Measurements from ENCODE around the gene ADRA2C.

The ADRA2C gene

GRCh38 chr4:3803475-3803847 is 37.3 kb downstream of the ADRA2C start:
- no peak for TF ChIP-seq CTCF (IDR thresholded peaks at IDR 0.05; ENCODE audit: low read depth, low read length, missing control alignments)
- no peak for DNase-seq (ENCODE audit: low read depth)
- no peak overlapping the region for H3K4me3 ChIP-seq (ENCODE audit: low read depth, low read length)

GRCh38 chr4:3803946-3804345 is 37.8 kb downstream of the ADRA2C start:
- DNase-seq (ENCODE audit: low read depth) = no peak
- TF ChIP-seq CTCF (IDR thresholded peaks at IDR 0.05; ENCODE audit: low read depth, low read length, missing control alignments) = no peak
- H3K4me3 ChIP-seq (ENCODE audit: low read depth, low read length) = no peak overlapping the region

GRCh38 chr4:3805026-3805425 is 38.8 kb downstream of the ADRA2C start:
- no peak for TF ChIP-seq CTCF (IDR thresholded peaks at IDR 0.05; ENCODE audit: low read depth, low read length, missing control alignments)
- H3K4me3 ChIP-seq (ENCODE audit: low read depth, low read length) = no peak overlapping the region
- no peak for DNase-seq (ENCODE audit: low read depth)

- no peak for DNase-seq (ENCODE audit: low read depth)
- TF ChIP-seq CTCF (IDR thresholded peaks at IDR 0.05; ENCODE audit: low read depth, low read length, missing control alignments) = no peak
These were observed 39.5 kb downstream of the ADRA2C start for GRCh38 chr4:3805731-3806130.

GRCh38 chr4:3807311-3807710 is 41.1 kb downstream of the ADRA2C start:
- no peak for DNase-seq (ENCODE audit: low read depth)
- H3K4me3 ChIP-seq (ENCODE audit: low read depth, low read length) = no peak overlapping the region
- no peak for TF ChIP-seq CTCF (IDR thresholded peaks at IDR 0.05; ENCODE audit: low read depth, low read length, missing control alignments)

More at GRCh38 chr4:3805731-3806130, 39.5 kb downstream of the ADRA2C start:
- H3K4me3 ChIP-seq (ENCODE audit: low read depth, low read length) = no peak overlapping the region

- no peak for DNase-seq (ENCODE audit: low read depth)
- no peak for TF ChIP-seq CTCF (IDR thresholded peaks at IDR 0.05; ENCODE audit: low read depth, low read length, missing control alignments)
- no peak overlapping the region for H3K4me3 ChIP-seq (ENCODE audit: low read depth, low read length)
These were observed 41.8 kb downstream of the ADRA2C start for GRCh38 chr4:3807822-3808496.

- no peak for DNase-seq (ENCODE audit: low read depth)
- TF ChIP-seq CTCF (IDR thresholded peaks at IDR 0.05; ENCODE audit: low read depth, low read length, missing control alignments) = no peak
- H3K4me3 ChIP-seq (ENCODE audit: low read depth, low read length) = no peak overlapping the region
These were observed 42.4 kb downstream of the ADRA2C start for GRCh38 chr4:3808597-3808996.

All from GM12864 (cell line).